Limb (tissue), 2 donors: ENCODE results near the gene CHST5.

Experiments
- DNase-seq, 2 donors: peaks; one replicate each; pipeline ENCODE4 v3.0.0-alpha.2; 2016; ENCODE audit errors: extremely low spot score in 2 of 2

The CHST5 gene

DNA sequence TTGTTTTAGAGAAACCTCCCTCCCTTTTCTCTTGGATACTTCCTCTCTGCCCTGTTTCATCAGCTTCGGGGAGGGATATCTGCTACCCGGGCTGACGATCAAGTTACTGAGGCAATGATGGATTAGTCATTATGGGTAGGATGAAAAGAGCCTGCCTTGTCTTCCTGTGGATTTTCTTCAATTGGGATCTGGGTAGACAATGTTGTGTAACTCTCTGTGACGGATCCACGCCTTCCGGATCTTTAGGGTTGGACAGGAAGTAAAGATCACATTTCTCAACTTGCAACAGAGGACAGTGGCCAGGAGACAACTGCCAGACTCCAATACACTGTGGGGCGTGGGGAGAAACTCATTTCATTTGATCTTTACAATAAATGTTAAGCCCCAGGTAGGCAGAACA is 29.3 kb downstream of the CHST5 start:
- DNase-seq = no peak

DNA sequence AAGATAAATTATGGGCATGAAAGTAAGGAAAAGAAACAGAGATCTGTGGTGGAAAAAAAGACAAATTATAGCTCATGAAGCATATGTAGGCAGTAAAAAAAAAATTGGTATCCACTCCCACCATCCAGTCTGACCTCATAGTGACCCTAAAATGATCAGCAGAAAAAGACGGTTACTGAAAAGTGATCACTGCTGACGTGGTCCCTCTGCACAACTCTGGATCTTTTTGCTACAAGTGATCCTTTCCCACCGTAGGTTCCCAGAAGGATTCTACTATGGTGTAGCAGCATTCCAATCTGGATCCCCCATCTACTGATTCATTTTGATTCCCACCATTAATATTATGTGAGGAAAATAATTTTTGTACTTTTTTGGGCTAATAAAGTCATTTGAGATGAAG is 29.8 kb downstream of the CHST5 start:
- no peak for DNase-seq

DNA sequence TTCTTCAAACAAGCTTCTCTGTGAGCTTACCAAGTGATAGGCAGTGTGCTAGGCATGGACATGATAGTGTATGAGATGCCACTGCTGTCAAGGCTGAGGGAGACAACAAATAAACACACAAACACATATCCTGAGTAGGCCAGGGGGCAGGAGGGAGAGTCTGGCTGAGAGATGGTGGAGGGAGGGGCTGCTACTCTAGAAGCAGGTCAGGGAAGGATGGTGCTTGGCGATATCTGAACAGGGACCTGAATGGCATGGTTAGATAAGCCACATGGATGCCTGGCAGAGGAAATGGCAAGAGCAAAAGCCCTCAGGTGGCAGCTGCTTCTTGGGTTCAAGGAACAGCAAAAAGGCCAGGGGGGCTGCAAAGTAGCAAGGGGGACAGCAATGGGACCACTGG is 32.1 kb downstream of the CHST5 start:
- no peak for DNase-seq

DNA sequence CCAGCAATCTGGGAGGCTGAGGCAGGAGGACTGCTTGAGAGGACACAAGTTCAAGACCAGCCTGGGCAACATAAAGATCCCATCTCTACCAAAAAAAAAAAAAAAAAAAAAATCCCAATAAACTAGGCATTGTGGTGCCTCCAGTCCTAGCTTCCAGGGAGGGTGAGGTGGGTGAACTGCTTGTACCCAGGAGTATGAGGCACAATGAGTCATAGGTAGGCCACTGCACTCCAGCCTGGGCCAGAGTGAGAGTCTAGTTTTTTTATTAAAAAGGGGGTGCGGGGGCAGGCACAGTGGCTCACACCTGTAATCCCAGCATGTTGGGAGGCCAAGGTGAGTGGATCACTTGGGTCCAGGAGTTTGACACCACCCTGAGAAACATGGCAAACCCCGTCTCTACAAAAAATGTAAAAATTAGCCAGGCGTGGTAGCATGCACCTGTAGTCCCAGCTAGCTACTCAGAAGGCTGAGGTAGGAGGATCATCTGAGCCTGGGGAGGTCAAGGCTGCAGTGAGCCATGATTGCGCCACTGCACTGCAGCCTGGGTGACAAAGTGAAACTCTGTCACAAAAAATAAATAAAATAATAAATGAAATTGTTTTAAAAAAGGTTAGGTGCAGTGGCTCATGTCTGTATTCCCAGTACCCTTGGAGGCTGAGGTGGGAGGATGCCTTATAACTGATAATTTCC is 32.8 kb downstream of the CHST5 start:
- no peak for DNase-seq

DNA sequence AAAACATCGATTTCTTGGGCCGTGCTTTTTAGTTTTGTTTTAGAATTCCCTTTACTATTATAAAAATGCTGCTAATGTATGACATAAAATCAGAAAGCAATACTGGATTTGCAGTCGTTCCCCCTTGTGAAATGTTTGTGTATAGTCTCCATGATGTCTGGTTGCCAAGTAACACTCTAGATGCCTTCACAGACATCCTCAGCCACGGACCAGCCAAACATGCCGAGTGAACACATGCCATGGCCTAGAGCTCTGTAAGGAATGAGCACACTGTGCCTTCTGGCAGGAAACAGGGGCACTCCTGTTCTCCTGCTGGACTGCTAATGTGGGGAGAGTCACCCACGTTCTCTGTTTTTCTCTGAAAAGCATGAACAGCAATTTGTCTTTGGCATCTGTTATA is 34.1 kb downstream of the CHST5 start:
- DNase-seq = peak; percentile 44 to 77

DNA sequence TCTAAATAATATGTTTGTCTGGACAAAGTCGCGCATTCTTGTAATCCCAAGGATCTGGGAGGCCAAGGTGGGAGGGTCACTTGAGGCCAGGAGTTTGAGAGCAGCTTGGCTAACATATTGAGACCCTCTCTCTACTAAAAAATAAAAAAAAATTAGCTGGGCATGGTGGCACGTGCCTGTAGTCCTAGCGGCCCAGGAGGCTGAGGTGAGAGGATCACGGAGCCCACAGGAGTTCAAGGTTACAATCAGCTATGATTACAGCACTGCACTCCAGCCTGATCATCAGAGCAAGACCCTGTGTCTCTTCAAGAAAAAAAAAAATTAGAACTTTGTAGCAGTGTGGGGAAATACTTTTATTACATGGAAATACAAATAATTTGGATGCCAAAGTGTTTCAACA is 34.5 kb downstream of the CHST5 start:
- DNase-seq = no peak

DNA sequence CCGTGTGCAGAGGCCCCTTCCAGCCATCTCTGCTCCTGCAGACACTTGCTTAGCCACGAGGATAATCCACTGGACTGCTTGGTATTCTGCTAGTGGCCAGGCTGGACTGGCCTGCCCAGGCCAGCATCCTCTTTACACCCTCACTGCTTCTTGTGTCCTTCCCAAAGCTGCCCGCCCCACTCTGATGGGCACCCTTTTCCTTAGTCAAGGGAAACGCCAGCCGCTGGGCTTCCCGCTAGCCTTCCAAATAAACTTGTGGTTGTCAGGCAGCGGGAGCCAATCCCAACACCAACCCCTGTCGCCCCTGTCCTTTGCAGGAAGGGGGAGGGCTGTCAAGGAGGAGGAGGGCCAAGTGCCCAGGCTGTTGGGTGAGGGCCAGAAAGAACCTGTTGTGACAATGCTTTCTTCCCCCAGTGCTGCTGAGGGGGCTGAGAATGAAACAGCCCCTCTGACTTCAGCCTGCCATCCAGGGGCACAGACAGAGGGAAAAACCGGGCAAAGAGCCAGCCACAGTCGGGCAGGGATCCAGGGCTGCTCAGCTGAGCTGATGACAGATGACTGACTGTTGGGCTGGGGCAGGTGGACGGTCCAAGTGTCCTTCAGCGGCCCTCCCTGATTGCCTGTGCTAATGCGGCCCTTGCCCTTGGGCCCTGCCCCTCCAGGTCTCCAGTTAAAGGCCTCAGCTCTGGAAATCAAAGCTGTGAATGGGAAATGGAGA is 37.1 kb downstream of the CHST5 start:
- peak in 1 of 2 donors; percentile 85 for DNase-seq

DNA sequence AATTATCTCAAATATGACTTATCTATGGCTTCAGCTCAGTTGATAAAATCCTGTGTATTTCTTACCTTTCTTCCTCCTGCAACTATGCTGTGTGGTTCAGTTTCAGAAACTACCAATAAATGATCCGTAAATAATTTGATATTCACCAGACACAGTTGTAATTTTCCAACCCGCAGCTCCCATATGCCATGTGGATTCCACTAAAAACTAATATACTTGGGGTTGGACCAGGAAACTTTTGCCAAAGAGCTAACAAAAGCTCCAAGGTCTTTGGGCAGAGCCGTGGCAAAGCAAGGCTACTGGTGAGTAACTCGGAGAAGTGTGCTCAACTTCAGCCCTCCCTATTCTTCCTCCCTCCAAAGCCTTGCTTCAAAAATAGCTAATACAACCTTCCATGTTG is 38.4 kb downstream of the CHST5 start:
- peak in 1 of 2 donors; percentile 16 for DNase-seq

DNA sequence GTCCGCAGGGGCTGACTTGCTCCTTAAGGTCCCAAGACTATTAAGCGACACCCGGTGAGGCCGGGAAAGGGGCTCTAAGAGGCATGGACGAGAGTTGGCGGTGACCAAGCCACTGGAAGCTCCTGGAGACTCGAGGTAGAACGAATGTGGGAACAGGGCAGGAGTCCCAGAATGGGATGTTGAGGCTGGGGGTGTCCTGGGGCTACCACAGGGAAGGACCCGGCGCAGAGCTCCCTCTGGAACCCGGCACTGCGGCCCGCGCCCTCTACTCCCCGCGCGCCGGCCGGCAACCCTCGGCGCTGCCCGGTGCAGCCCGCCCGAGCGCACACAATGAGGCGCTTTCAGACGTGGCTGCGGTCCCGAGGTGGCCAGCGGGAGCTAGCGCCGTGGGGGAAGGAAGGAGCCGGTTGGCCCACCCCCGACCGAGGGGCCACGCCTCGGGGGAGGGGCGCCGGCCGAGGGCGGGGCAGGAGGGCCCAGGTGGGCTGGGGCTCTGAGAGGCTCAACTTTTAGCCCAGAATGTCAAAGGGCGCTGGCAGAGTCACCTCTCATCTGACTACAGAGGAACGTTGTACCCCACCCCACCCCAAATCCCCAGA is 40.7 kb downstream of the CHST5 start, which contains the start of gene CHST6:
Gene CHST6 (minus strand): TSS at position 366 of the 599 bp plus-strand sequence. CDS start 15,613 bp downstream, outside the sequence.
- peak; percentile 29 to 77 for DNase-seq

DNA sequence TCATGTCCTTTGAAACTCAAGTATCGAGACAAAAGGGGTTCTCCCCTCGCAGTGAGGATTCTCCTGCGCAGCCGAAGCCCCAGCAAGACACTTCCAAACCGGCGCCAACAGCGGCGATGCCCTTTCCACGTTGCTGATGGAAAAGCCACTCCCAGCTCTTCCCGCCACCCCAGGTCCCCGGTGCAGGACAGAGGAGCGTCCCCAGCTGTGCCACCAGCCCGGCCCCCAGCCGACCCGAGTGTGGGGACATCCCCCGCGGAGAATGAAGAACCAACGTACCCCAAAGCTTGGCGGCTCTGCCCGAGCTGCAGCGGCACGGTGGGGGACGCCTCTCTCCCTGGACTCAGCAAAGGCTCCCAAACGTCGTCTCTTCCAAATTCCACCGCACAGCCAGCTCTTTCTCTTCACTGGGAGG is 41.2 kb downstream of the CHST5 start:
- DNase-seq = no peak

DNA sequence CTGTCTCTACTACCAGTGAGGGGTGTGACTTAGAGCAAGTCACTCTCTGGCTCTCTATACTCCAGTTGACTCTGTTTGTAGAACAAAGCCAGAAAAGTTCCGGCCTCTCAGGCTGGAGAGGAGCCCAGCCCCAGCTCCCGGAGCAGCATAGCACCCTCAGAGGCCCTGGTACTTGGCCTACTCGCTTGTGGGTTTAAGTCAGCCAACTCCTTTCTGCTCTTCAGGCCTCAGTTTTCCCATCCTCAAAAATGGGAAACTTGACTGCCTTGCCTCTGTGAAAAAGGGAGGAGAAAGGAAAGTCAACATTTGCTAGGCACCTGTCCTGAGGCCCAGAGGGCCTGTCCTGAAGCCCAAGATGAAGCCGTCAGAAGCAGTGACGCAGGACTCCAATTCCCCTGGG is 41.7 kb downstream of the CHST5 start:
- no peak for DNase-seq

DNA sequence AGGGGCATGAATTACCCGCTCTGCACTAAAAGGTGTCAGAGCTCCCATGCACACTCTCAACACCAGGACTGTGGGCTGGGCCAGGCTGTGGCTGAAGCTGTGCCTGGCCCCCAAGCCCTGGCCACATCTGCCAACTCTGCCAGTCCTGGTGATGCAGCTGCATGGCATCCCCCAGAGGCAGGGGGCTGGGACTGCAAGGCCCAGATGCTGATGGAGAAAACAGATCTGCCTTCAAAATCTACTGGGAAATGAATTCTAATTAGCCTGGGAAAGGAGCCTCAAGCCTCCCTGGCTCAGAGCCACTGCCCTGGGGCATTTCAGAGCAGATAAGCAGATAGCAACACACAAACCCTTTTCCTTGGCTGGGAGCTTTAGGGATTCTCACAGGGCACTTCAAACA is 44.0 kb downstream of the CHST5 start:
- DNase-seq = peak in 1 of 2 donors; percentile 48

DNA sequence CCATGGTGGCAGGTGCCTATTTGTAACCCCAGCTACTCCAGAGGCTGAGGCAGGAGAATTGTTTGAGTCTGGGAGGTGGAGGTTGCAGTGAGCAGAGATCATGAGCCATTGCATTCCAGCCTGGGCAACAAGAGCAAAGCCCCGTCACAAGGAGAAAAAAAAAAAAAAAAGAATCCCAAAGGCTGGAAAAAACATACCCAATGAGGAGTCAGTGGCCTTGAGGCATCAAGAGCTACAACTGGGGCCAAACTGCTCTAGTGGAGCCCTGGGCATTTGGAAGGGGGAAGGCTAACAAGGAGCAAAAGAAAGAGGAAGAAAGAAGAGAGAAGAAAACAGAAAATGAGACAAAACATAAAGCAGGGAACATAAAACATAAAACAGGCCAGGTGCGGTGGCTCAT is 47.6 kb downstream of the CHST5 start:
- no peak for DNase-seq

DNA sequence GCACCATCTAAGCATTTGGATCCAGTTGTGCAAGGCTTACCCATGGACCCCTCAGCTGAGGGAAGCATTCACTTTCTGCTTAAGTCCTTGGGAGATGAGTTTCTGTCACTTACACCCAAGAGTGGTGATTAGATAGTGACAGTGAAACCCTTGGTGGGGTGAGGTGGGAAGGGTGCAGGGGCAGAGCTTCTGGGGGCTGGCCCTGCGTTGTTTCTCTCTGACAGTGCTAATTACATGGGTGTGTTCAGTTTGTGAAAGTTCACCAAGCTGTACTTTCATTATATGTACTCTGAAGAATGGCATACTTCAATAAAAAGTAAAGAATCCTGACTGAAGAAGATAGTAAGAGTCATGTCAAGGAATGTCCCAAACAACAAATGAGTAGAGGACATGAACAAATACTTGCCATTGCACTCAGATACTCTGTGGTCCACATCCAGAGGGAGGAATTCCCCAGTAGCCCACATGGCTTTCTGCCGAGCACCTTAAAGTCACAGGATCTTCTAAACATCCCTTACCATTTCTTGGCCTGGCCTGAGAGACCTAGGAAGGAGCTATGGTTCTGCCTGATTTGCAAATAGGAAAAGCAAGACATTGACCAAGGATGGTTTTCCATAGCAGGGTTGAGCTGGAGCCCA is 49.1 kb downstream of the CHST5 start:
- DNase-seq = no peak

DNA sequence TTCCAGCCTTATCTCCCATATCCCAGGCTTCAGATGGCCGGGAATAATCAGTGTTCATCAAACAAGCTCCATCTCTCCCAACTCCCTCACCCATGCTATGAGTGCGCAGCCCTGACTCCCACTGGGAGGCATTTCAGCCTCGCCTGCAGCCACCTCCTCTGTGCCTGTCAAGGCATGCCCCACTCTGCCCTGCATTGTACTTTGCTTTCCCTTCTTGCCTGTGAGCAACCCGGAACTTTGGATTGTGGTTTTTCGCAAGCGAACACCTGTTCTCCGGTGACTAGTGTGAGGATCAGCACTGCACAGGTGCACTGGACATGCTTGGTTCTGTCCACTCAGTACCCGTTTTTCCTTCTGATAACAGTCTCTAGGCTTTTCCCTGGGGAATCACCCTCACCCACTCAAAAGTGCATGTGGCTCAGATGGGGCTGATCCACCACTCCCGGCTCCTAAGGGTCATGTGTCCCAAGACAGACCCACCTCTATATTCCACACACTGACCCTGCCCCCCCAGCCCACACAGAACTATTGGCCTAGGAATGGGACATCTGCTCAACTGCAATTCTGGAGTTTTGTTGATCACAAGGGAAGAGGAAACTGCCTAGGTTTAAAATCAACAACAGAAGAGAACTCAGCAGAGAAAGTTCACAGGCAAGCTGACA is 49.8 kb downstream of the CHST5 start:
- DNase-seq = no peak

DNA sequence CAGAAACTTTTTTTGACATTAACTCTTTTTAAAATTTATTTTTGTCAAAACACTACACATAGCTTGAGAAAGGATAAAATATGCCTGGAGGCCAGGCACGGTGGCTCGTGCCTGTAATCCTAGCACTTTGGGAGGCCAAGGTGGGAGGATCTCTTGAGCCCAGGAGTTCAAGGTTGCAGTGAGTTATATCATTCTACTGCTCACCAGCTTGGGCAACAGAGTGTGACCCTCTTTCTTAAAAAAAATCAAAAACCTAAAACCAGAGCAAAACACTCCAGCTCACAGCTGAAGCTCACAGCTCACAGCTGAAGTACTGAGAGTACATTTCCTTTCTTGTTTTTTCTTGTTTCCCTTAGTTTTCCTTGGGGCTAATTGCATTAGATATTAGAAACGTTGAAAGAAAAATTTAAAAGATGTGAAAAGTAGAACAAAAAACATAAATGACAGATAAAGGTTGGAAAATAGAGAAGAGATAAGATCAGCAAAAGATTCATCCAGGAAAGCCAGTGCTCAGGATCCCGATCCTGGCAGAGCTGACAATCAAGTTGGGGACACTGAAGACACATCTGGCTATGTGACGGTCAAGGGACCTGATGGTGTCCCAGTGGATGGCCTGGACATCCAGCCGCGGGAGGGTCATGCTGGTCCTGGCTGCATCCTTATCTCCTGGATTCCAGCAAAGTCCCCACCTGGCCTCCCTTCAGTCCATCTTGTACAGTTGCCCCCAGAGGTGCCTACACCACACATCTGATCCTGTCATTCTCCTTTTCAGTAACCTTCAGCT is 50.5 kb downstream of the CHST5 start:
- DNase-seq = no peak

DNA sequence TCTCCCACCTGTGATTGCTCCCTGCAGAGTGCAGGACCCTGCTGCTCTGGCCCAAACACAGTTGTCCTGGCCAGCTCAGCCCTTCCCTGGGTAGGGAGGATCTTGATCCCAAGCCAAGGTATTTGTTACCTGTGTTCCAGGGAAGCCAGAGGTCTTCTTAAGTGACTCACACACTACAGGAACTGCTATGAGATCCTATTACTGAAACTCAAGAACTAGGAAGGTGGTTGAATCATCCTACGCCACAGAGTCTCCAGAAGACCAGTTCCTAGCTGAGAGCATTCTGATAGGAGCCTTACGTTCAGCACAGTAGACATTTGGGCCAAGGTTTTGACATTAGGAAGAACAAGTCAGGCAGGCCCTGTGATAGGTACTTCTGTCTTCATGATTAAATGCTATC is 52.7 kb downstream of the CHST5 start:
- DNase-seq = no peak

DNA sequence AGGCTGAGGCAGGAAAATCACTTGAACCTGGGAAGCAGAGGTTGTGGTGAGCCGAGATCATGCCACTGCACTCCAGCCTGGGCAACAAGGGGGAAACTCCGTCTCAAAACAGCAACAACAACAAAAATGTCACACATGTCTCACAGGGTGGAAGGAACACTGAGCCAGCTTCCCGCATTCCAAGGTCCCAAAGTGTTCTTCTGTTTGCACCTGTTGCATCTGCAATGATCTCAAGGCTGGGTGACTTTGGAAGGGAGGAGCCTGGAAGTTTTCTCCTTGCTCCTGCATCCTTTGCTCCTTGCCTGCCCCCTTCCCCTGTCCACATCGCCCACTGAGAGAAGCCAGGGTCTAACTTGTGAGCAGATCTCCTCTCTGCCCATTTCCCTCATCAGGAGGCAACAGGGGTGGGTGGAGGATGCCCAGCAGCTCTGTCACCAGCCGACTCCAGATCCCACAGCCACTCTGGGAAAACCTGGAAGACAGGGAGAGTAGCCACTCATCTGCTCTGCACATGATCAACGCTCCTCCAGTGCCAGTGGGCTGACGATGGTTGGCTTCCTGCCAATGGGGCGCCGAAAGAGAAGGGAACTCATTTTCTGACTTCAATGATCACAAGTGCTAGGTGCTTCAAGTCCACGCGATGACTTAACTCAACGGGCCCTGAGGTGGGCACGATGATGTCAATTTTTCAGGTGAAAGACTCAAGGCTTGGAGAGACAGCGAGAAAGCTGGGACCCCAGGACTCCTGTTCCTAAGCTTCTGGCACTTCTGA is 53.3 kb downstream of the CHST5 start:
- DNase-seq = no peak

DNA sequence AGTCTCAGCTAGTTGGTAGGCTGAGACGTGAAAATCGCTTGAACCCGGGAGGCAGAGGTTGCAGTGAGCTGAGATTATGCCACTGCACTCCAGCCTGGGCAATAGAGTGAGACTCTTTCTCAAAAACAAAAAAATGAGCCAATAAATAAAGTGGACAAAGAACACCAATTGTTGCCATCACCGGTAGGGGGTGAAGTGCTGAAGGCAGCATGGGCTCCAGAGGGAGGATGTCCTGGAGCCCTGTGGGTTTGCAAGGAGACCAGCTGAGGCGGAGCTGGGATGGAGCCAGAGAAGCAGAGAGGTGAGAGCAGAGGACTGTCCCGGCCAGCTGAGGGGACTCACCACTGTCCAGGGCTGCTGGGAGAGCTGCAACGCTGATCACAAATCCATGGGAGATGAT is 54.4 kb downstream of the CHST5 start:
- no peak for DNase-seq

DNA sequence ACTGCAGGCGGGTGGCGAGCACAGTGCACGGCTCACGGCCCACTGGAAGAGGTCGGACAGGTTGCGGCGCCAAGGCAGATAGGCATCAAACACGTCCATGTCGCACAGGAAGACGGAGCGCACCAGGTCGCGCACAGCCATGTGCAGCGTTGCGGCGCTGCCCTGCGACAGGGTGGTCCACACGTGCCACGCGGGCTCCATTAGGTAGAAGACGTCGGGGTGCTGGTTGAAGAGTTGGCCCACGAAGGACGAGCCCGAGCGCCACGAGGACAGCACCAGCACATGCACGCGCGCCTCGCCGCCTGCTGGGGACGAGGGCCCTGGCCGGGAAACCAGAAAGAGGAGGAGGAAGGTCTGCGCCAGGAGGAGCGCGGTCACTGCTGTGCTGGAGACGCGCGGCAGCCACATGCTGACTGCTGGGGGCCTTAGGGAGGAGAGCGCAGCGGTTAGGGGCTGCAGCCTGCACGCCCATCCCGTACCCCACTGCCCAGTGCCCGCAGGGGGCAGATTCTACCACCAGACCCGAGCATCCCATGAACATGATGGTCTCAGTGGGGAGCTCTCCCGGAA is 56.4 kb downstream of the CHST5 start:
- no peak for DNase-seq
